HL-60 (cell line): Measurements from ENCODE around the gene AGAP1.

Source experiments
- DNase-seq, 2 experiments: peaks; one replicate each; pipeline ENCODE4 v3.0.0-alpha.2; 2010 to 2020; ENCODE audit warnings: low read depth in 1 of 2, low spot score in 1 of 2
- H3K27ac ChIP-seq: fragments of 250-450 bp; sonication (Bioruptor Pico); replicated peaks from 2 replicates; pipeline ENCODE4 v1.5.1; 2020; ENCODE audit warnings: mild to moderate bottlenecking, moderate library complexity
- H3K27me3 ChIP-seq: fragments of 250-450 bp; sonication (Bioruptor Pico); 2 replicates; pipeline ENCODE4 v1.5.1; 2021; ENCODE audit warnings: mild to moderate bottlenecking, moderate library complexity; ENCODE audit not compliant: insufficient read depth, poor library complexity, severe bottlenecking
- H3K4me3 ChIP-seq: replicated peaks from 2 replicates; pipeline ENCODE4 v1.5.1; 2011; ENCODE audit warnings: mild to moderate bottlenecking, control low read depth, low read length; ENCODE audit not compliant: insufficient read depth
- GABPA ChIP-seq: IDR thresholded peaks from 2 replicates; pipeline ENCODE4 v1.6.1; 2012; ENCODE audit warnings: low read depth
- POLR2AphosphoS5 ChIP-seq: IDR thresholded peaks from 2 replicates; pipeline ENCODE4 v1.6.1; 2012; ENCODE audit warnings: low read depth
- SPI1 ChIP-seq: IDR thresholded peaks from 2 replicates; pipeline ENCODE4 v1.6.1; 2012; ENCODE audit warnings: low read depth, mild to moderate bottlenecking, borderline replicate concordance
- TF ChIP-seq, protein P1 (sequence below): IDR thresholded peaks from 2 replicates; pipeline ENCODE4 v1.6.1; 2012; ENCODE audit warnings: low read depth; ENCODE audit not compliant: insufficient replicate concordance
- TF ChIP-seq, protein P2 (sequence below): IDR thresholded peaks from one replicate; pipeline ENCODE4 v1.5.1; 2011; ENCODE audit warnings: low read length, control low read depth, inconsistent platforms; ENCODE audit not compliant: insufficient read depth

Gene AGAP1

DNA sequence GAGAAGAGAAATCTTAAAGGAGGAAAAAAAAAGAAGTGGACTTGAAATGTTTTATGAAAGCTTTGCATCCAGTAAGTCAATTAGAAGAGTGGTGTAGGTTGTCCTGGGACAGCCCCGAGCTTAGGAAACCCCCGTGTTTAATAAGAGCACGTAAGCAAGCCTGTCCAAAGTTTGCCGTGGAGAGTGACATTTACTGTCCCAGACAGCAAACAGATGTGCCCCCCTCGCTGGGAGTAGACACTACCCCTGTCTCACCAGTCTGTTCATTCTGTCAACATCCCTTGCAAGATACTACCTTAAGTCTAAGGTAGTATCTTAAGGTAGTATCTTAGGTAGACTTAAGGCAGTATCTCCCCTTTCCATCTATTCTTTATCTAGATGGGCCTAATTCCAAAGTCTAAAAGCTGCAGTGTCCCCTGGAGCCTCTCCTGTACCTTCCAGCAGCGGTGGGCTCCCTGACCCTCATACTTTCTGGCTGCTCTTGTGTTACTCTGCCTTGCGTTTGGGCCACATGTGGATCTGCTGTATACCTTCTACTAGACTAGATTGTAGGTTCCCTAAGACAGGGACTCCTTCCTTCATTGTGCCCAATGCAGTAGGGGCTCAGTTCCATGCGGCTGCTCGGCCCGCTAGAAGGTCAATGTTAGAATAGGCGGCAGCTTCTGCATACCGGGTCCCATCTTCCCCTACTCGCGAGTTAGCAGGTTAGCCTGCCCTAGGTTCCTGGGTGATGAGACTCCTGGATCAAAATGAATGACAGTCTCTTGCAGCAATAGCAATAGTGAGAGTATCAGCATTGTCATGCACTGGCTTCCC, 430.2 kb downstream of the AGAP1 start:
- no peak for DNase-seq
- no peak overlapping the region for H3K27ac ChIP-seq
- H3K27me3 ChIP-seq: no peaks in the 10 kb centered on the region
- H3K4me3 ChIP-seq: no peak overlapping the region
- TF ChIP-seq SPI1: no peak
- TF ChIP-seq, protein P1, sequence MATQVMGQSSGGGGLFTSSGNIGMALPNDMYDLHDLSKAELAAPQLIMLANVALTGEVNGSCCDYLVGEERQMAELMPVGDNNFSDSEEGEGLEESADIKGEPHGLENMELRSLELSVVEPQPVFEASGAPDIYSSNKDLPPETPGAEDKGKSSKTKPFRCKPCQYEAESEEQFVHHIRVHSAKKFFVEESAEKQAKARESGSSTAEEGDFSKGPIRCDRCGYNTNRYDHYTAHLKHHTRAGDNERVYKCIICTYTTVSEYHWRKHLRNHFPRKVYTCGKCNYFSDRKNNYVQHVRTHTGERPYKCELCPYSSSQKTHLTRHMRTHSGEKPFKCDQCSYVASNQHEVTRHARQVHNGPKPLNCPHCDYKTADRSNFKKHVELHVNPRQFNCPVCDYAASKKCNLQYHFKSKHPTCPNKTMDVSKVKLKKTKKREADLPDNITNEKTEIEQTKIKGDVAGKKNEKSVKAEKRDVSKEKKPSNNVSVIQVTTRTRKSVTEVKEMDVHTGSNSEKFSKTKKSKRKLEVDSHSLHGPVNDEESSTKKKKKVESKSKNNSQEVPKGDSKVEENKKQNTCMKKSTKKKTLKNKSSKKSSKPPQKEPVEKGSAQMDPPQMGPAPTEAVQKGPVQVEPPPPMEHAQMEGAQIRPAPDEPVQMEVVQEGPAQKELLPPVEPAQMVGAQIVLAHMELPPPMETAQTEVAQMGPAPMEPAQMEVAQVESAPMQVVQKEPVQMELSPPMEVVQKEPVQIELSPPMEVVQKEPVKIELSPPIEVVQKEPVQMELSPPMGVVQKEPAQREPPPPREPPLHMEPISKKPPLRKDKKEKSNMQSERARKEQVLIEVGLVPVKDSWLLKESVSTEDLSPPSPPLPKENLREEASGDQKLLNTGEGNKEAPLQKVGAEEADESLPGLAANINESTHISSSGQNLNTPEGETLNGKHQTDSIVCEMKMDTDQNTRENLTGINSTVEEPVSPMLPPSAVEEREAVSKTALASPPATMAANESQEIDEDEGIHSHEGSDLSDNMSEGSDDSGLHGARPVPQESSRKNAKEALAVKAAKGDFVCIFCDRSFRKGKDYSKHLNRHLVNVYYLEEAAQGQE: no peak
- no peak for TF ChIP-seq POLR2AphosphoS5
- TF ChIP-seq GABPA: no peak
- TF ChIP-seq, protein P2, sequence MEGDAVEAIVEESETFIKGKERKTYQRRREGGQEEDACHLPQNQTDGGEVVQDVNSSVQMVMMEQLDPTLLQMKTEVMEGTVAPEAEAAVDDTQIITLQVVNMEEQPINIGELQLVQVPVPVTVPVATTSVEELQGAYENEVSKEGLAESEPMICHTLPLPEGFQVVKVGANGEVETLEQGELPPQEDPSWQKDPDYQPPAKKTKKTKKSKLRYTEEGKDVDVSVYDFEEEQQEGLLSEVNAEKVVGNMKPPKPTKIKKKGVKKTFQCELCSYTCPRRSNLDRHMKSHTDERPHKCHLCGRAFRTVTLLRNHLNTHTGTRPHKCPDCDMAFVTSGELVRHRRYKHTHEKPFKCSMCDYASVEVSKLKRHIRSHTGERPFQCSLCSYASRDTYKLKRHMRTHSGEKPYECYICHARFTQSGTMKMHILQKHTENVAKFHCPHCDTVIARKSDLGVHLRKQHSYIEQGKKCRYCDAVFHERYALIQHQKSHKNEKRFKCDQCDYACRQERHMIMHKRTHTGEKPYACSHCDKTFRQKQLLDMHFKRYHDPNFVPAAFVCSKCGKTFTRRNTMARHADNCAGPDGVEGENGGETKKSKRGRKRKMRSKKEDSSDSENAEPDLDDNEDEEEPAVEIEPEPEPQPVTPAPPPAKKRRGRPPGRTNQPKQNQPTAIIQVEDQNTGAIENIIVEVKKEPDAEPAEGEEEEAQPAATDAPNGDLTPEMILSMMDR: no peak

GRCh38 chr2:235924675-235925063, 430.8 kb downstream of the AGAP1 start:
- Histone ChIP-seq H3K4me3 (no peak overlapping the region), H3K27ac (no peak overlapping the region), H3K27me3 (no peaks in the 10 kb centered on the region)
- DNase-seq: no peak
- TF ChIP-seq, protein P1: no peak
- TF ChIP-seq GABPA (no peak), POLR2AphosphoS5 (no peak), SPI1 (no peak)
- TF ChIP-seq, protein P2: no peak

DNA sequence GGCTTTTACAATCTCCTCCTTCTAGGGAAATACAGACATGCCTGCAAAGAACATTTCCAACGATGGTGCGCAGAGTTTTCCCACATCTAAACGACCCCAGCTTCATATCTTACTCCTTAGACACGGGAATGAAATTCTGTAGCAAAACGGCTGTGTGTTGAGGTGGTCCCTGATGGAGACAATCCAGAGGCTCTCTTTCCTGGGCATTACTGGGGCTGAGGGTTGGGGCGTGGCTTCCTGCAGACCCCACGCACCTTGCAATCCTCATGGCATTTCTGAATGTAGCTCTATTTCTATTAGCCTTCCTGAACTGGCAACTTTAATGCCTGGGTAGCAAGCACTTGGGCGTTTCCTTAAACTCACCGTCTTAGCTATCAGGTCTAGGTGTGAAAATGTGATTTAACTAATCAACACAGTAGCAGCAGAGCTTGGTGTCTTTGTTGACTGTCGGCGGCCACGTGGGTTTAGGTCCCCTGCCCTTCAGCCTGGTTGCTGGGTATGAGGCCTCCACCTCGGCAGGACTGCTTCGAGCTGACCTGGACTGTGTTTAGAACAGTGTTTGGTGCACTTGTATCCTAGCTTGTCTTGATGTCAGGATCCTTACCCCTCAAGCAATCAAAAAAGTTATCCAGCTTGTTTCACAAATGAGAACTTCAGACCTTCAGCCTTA, 431.5 kb downstream of the AGAP1 start:
- TF ChIP-seq, protein P1: no peak
- Histone ChIP-seq H3K27ac (no peak overlapping the region), H3K27me3 (no peaks in the 10 kb centered on the region), H3K4me3 (no peak overlapping the region)
- no peak for DNase-seq
